HEK293 (cell line): Measurements from ENCODE around the gene FBLN2.

Experiments used
- CTCF ChIA-PET: fragments of 350-600 bp; formaldehyde crosslinking; extraction: SDS; loops from one replicate; lab custom pipeline; 2021; ENCODE audit warnings: antibody characterized with exemption; lab: Yijun Ruan, JAX
- POLR2A ChIA-PET: fragments of 300-600 bp; formaldehyde crosslinking; extraction: SDS; loops from one replicate; lab custom pipeline; 2020; ENCODE audit warnings: antibody characterized with exemption, inconsistent platforms; lab: Yijun Ruan, JAX
- H3K27ac ChIP-seq: fragments of 200-500 bp; sonication (Bioruptor generic); 2 replicates; pipeline ENCODE4 v1.5.1; 2014; ENCODE audit warnings: low read depth, low read length, control low read depth, inconsistent platforms; ENCODE audit errors: extremely low read depth
- H3K36me3 ChIP-seq, 2 experiments: fragments of 200-500 bp in 1 of 2; sonication (Bioruptor generic) in 1 of 2; 1 replicate in 1 of 2; 2 replicates in 1 of 2; pipeline ENCODE4 v1.5.1; 2014 to 2017; ENCODE audit warnings: inconsistent platforms in 2 of 2, low read length in 2 of 2; ENCODE audit not compliant: control insufficient read depth in 2 of 2, insufficient read depth in 1 of 2
- H3K4me1 ChIP-seq: fragments of 200-500 bp; sonication (Bioruptor generic); 2 replicates; pipeline ENCODE4 v1.5.1; 2014; ENCODE audit warnings: mild to moderate bottlenecking, low read length, inconsistent platforms; ENCODE audit not compliant: control insufficient read depth, insufficient read depth
- H3K4me3 ChIP-seq: 2 replicates; pipeline ENCODE4 v1.5.1; 2011; ENCODE audit warnings: low read depth, mild to moderate bottlenecking, control low read depth, low read length, moderate library complexity
- H3K9me3 ChIP-seq: fragments of 200-500 bp; sonication (Bioruptor generic); 2 replicates; pipeline ENCODE4 v1.5.1; 2014; ENCODE audit warnings: low read depth, low read length, inconsistent platforms; ENCODE audit not compliant: control insufficient read depth, insufficient read depth
- GLI4 ChIP-seq: fragments of 450-650 bp; formaldehyde crosslinking; IDR thresholded peaks from 2 replicates; pipeline ENCODE4 v1.5.1; 2016; ENCODE audit warnings: missing biosample characterization, missing genetic modification characterization
- HIC1 ChIP-seq: fragments of 450-650 bp; formaldehyde crosslinking; IDR thresholded peaks from 2 replicates; pipeline ENCODE4 v1.5.1; 2016; ENCODE audit warnings: missing biosample characterization, missing genetic modification characterization
- IKZF3 ChIP-seq: fragments of 450-650 bp; IDR thresholded peaks from 2 replicates; pipeline ENCODE4 v1.5.0; 2018; ENCODE audit warnings: missing biosample characterization, mild to moderate bottlenecking, missing genetic modification characterization, moderate library complexity
- INSM2 ChIP-seq: fragments of 450-650 bp; formaldehyde crosslinking; IDR thresholded peaks from 2 replicates; pipeline ENCODE4 v1.5.1; 2016; ENCODE audit warnings: missing biosample characterization, missing genetic modification characterization
- OSR2 ChIP-seq: fragments of 450-650 bp; formaldehyde crosslinking; IDR thresholded peaks from 2 replicates; pipeline ENCODE4 v1.5.1; 2016; ENCODE audit warnings: missing biosample characterization, missing genetic modification characterization
- RBAK ChIP-seq: fragments of 450-650 bp; formaldehyde crosslinking; IDR thresholded peaks from 2 replicates; pipeline ENCODE4 v1.5.1; 2016; ENCODE audit warnings: missing biosample characterization, missing genetic modification characterization
- ZBTB1 ChIP-seq: fragments of 450-650 bp; formaldehyde crosslinking; IDR thresholded peaks from 2 replicates; pipeline ENCODE4 v1.5.1; 2016; ENCODE audit warnings: missing biosample characterization, missing genetic modification characterization
- ZBTB21 ChIP-seq: fragments of 450-650 bp; formaldehyde crosslinking; IDR thresholded peaks from 2 replicates; pipeline ENCODE4 v1.5.1; 2017; ENCODE audit warnings: missing biosample characterization, missing genetic modification characterization
- ZFP69B ChIP-seq: fragments of 450-650 bp; formaldehyde crosslinking; IDR thresholded peaks from 2 replicates; pipeline ENCODE4 v1.5.1; 2016; ENCODE audit warnings: missing biosample characterization, missing genetic modification characterization
- ZIC2 ChIP-seq: fragments of 450-650 bp; formaldehyde crosslinking; IDR thresholded peaks from 2 replicates; pipeline ENCODE4 v1.5.1; 2016; ENCODE audit warnings: missing biosample characterization, missing genetic modification characterization
- ZNF341 ChIP-seq: fragments of 450-650 bp; formaldehyde crosslinking; IDR thresholded peaks from 2 replicates; pipeline ENCODE4; 2016; ENCODE audit warnings: low read depth, missing biosample characterization, missing genetic modification characterization
- ZNF366 ChIP-seq: fragments of 450-650 bp; formaldehyde crosslinking; conservative IDR thresholded peaks from 2 replicates; pipeline ENCODE4 v1.5.1; 2016; ENCODE audit warnings: missing biosample characterization, missing genetic modification characterization
- ZNF404 ChIP-seq: fragments of 450-650 bp; formaldehyde crosslinking; IDR thresholded peaks from 2 replicates; pipeline ENCODE4 v1.5.1; 2017; ENCODE audit warnings: missing biosample characterization, missing genetic modification characterization
- ZNF544 ChIP-seq: fragments of 450-650 bp; formaldehyde crosslinking; IDR thresholded peaks from 2 replicates; pipeline ENCODE4 v1.5.0; 2017; ENCODE audit warnings: missing biosample characterization, missing genetic modification characterization
- ZNF639 ChIP-seq: fragments of 450-650 bp; formaldehyde crosslinking; IDR thresholded peaks from 2 replicates; pipeline ENCODE4 v1.5.1; 2016; ENCODE audit warnings: missing biosample characterization, missing genetic modification characterization
- ZNF76 ChIP-seq: fragments of 450-650 bp; formaldehyde crosslinking; IDR thresholded peaks from 2 replicates; pipeline ENCODE4; 2016; ENCODE audit warnings: low read depth, missing biosample characterization, missing genetic modification characterization, borderline replicate concordance
- ZNF791 ChIP-seq: fragments of 450-650 bp; formaldehyde crosslinking; IDR thresholded peaks from 2 replicates; pipeline ENCODE4 v1.5.1; 2016; ENCODE audit warnings: missing biosample characterization, missing genetic modification characterization
- ZNF830 ChIP-seq: fragments of 450-650 bp; IDR thresholded peaks from 2 replicates; pipeline ENCODE4 v1.5.0; 2018; ENCODE audit warnings: missing biosample characterization, missing genetic modification characterization, low read depth, mild to moderate bottlenecking, moderate library complexity
- ZSCAN30 ChIP-seq: fragments of 450-650 bp; IDR thresholded peaks from 2 replicates; pipeline ENCODE4 v1.5.1; 2018; ENCODE audit warnings: missing biosample characterization, mild to moderate bottlenecking, missing genetic modification characterization, moderate library complexity

FBLN2 gene

GRCh38 chr3:13525827-13526625 is 22.9 kb upstream of the FBLN2 start (continued):
- TF ChIP-seq ZBTB21 (tag by site-specific recombination) (no peak), ZSCAN30 (no peak), ZNF76 (tag by site-specific recombination) (no peak), OSR2 (tag by site-specific recombination) (no peak), GLI4 (tag by site-specific recombination) (no peak), ZIC2 (tag by site-specific recombination) (peak; percentile 33)
- TF ChIP-seq, all 188 proteins: peak for 2

- TF ChIP-seq ZNF341 (tag by site-specific recombination) = no peak
- no peak for TF ChIP-seq ZBTB21 (tag by site-specific recombination)
- TF ChIP-seq ZNF544 (tag by site-specific recombination) = no peak
- TF ChIP-seq HIC1 = no peak
- TF ChIP-seq ZNF366 (tag by site-specific recombination) = no peak
- TF ChIP-seq ZNF830 (tag by site-specific recombination) = no peak
- no peak for TF ChIP-seq ZNF404 (tag by site-specific recombination)
- no peak for TF ChIP-seq ZFP69B (tag by site-specific recombination)
- TF ChIP-seq INSM2 = no peak
- TF ChIP-seq ZNF639 = no peak
- no peak for TF ChIP-seq RBAK (tag by site-specific recombination)
- no peak for TF ChIP-seq ZBTB1 (tag by site-specific recombination)
- no peak for TF ChIP-seq IKZF3 (tag by site-specific recombination)
- no peak for TF ChIP-seq ZNF791 (tag by site-specific recombination)
- TF ChIP-seq, all 188 proteins: peak for 0
- Histone ChIP-seq H3K27ac (no peak overlapping the region), H3K9me3 (no peaks in the 10 kb centered on the region), H3K4me3 (no peak overlapping the region), H3K4me1 (no peaks in the 10 kb centered on the region), H3K36me3 (no peaks in the 10 kb centered on the region)
- ChIA-PET CTCF (interaction anchor here (0.7 kb wide), 2 partner anchors 100 to 121 kb away, joined by 3 to 4 read pairs; no protein-coding TSS in a partner anchor), POLR2A (no interaction called here)
These were observed 22.3 kb upstream of the FBLN2 start for GRCh38 chr3:13526626-13526949.
